RPMI7951 (cell line): ENCODE results near the gene NDUFS3. TPM values are rescaled to one million over a fixed set of nuclear protein-coding genes. Genes with fewer than 3 reads are reported as not detected.

Experiments used
- DNase-seq: peaks from one replicate; pipeline ENCODE4 v3.0.0-alpha.2; 2012; ENCODE audit warnings: low read depth
- total RNA-seq: library from RNA; depleted of rRNA; stranded (reverse); fragments of >200 nt; shearing (Covaris generic); gene quantifications from 2 replicates; pipeline ENCODE4 v1.2.3, GENCODE V29; 2014; rRNA removed

Gene NDUFS3
- total RNA-seq, 1 experiment from 2014 or later = 78.8 TPM

DNA sequence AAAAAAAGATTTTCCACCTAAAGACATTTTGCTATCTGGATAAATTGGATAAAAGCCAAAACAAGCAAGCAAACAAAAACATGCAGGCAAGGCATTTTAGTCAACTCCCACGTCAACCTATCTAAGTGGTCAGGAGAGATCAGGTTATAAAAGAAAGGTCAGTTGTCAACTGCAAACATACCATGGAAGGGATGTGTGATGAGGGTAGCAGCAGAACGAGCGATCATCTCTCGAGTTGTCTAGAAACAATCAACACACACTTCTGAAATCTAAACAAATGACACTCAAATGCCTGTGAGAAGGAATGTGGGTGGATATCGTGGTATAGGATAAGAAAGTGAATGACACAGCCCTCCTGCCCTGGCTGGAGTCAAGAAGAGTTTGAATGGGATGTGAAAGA lies 52.6 kb downstream of the NDUFS3 start:
- DNase-seq = no peak

Other genes with a start within 250 kb of the NDUFS3 start
- not detected in 2 replicates for gene MYBPC3, start 226.4 kb upstream of the NDUFS3 start, total RNA-seq
- not detected in 2 replicates for gene SPI1, start 200.5 kb upstream of the NDUFS3 start, total RNA-seq
- 39.2 and 55.2 TPM in 2 replicates for gene SLC39A13, start 170.5 kb upstream of the NDUFS3 start, total RNA-seq
- 179 and 223 TPM in 2 replicates for gene PSMC3, start 152.6 kb upstream of the NDUFS3 start, total RNA-seq
- gene RAPSN, start 129.9 kb upstream of the NDUFS3 start, total RNA-seq = not detected in 2 replicates
- 45.6 and 52.5 TPM in 2 replicates for gene CELF1, start 25.9 kb upstream of the NDUFS3 start, total RNA-seq
- 86.9 and 103 TPM in 2 replicates for gene PTPMT1, start 13.5 kb upstream of the NDUFS3 start, total RNA-seq
- gene KBTBD4, start 104 bp upstream of the NDUFS3 start, total RNA-seq = 19.9 and 20.3 TPM in 2 replicates
- not detected in 2 replicates for gene FAM180B, start 7.6 kb downstream of the NDUFS3 start, total RNA-seq
- not detected in 2 replicates for gene C1QTNF4, start 15.3 kb downstream of the NDUFS3 start, total RNA-seq
- gene MTCH2, start 63.5 kb downstream of the NDUFS3 start, total RNA-seq = 135 and 158 TPM in 2 replicates
- gene AGBL2, start 136.3 kb downstream of the NDUFS3 start, total RNA-seq = 0.29 and 0.48 TPM in 2 replicates
- 24.0 and 27.0 TPM in 2 replicates for gene FNBP4, start 188.3 kb downstream of the NDUFS3 start, total RNA-seq